Measurements from ENCODE around the gene CCN2.

CCN2 gene

DNA sequence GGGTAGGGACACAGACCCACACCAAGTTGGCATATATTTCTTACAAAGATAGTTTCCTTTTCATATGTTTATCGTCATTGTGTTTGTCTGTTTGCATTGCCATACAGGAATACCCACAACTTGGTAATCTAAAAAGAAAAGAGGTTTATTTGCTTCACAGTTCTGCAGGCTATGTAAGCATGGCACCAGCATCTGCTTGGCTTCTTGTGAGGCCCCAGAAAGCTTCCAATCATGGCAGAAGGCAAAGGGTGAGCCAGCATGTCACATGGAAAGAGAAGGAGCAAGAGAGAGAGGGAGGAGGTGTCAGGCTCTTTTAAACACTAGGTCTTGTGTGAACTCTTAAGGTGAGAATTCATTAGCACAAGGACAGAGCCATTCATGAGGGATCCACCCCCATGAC, 52.5 kb downstream of the CCN2 start:
- Histone ChIP-seq H3K4me1 (ENCODE audit: control insufficient read depth in 1 of 2, insufficient read depth in 2 of 2, low read length in 2 of 2) (peaks cover 0 to 4% of the 10 kb centered on the region in 2 donors), H3K9me3 (ENCODE audit: control insufficient read depth in 1 of 2, low read length in 2 of 2) (peaks cover 6 to 13% of the 10 kb centered on the region in 2 donors), H3K27me3 (ENCODE audit: low read depth, low read length) (no peaks in the 10 kb centered on the region)

More for the DNA sequence above, 52.5 kb downstream of the CCN2 start:
- no peak overlapping the region for H3K27ac ChIP-seq (ENCODE audit: low read length)
- H3K4me3 ChIP-seq (ENCODE audit: low read depth in 1 of 2, low read length in 2 of 2): no peak overlapping the region
- H3K36me3 ChIP-seq (ENCODE audit: control insufficient read depth in 1 of 2, insufficient read depth in 2 of 2, low read length in 2 of 2): no peaks in the 10 kb centered on the region

All from muscle layer of duodenum (tissue), 2 donors.